Neural progenitor cell (in vitro differentiated cells): ENCODE measurements around the gene PRPH2. TPM values are rescaled to one million over a fixed set of nuclear protein-coding genes. Genes with fewer than 3 reads are reported as not detected.

Source experiments
- DNase-seq: peaks from one replicate; pipeline ENCODE4 v3.0.0-alpha.2; 2016; ENCODE audit warnings: low spot score
- H2AFZ ChIP-seq: fragments of 200-600 bp; sonication (generic); replicated peaks from 2 replicates; pipeline ENCODE4 v1.6.1; 2016; ENCODE audit warnings: antibody characterized with exemption
- H3F3A ChIP-seq: fragments of 200-600 bp; sonication (generic); 2 replicates; pipeline ENCODE4 v1.6.1; 2016; ENCODE audit warnings: antibody characterized with exemption, low read depth
- H3K27ac ChIP-seq: fragments of 200-600 bp; sonication (generic); 2 replicates; pipeline ENCODE4 v1.5.1; 2016; ENCODE audit warnings: mild to moderate bottlenecking
- H3K27me3 ChIP-seq: fragments of 200-600 bp; sonication (generic); 2 replicates; pipeline ENCODE4 v1.6.1; 2016; ENCODE audit warnings: mild to moderate bottlenecking, moderate library complexity
- H3K36me3 ChIP-seq: fragments of 200-600 bp; sonication (generic); 2 replicates; pipeline ENCODE4 v1.5.1; 2016
- H3K4me1 ChIP-seq: fragments of 200-600 bp; sonication (generic); 2 replicates; pipeline ENCODE4 v1.6.1; 2016; ENCODE audit warnings: mixed run types
- H3K4me2 ChIP-seq: fragments of 200-600 bp; sonication (generic); 2 replicates; pipeline ENCODE4 v1.6.1; 2016
- H3K4me3 ChIP-seq: fragments of 200-600 bp; sonication (generic); 2 replicates; pipeline ENCODE4 v1.5.1; 2016
- H3K79me2 ChIP-seq: fragments of 200-600 bp; sonication (generic); 2 replicates; pipeline ENCODE4 v1.6.1; 2016; ENCODE audit warnings: low read depth
- H3K9ac ChIP-seq: fragments of 200-600 bp; sonication (generic); 2 replicates; pipeline ENCODE4 v1.6.1; 2016
- H3K9me3 ChIP-seq: fragments of 200-600 bp; sonication (generic); 2 replicates; pipeline ENCODE4 v1.5.1; 2016; ENCODE audit warnings: low read depth
- H4K20me1 ChIP-seq: fragments of 200-600 bp; sonication (generic); 2 replicates; pipeline ENCODE4 v1.6.1; 2016; ENCODE audit warnings: low read depth
- H3K27ac Mint-ChIP-seq: 3 replicates; pipeline ENCODE4 v1.8.0; 2021; ENCODE audit warnings: mixed read lengths
- H3K27me3 Mint-ChIP-seq: 2 replicates; pipeline ENCODE4 v1.8.0; 2022; ENCODE audit warnings: low read depth, mild to moderate bottlenecking, inconsistent platforms, moderate library complexity, mixed read lengths; ENCODE audit not compliant: insufficient read depth
- H3K36me3 Mint-ChIP-seq: 3 replicates; pipeline ENCODE4 v1.8.0; 2021; ENCODE audit warnings: mixed read lengths
- H3K4me1 Mint-ChIP-seq: 3 replicates; pipeline ENCODE4 v1.8.0; 2021; ENCODE audit warnings: mixed read lengths
- H3K4me3 Mint-ChIP-seq: 3 replicates; pipeline ENCODE4 v1.8.0; 2021; ENCODE audit warnings: mild to moderate bottlenecking, moderate library complexity, mixed read lengths
- H3K9me3 Mint-ChIP-seq: 3 replicates; pipeline ENCODE4 v1.8.0; 2020; ENCODE audit warnings: mixed read lengths
- CTCF ChIP-seq: fragments of 200-600 bp; sonication (generic); IDR thresholded peaks from 2 replicates; pipeline ENCODE4 v1.5.1; 2017; ENCODE audit warnings: antibody characterized with exemption, mild to moderate bottlenecking
- EZH2 ChIP-seq: fragments of 200-600 bp; sonication (generic); IDR thresholded peaks from 2 replicates; pipeline ENCODE4 v1.6.1; 2017; ENCODE audit warnings: antibody characterized with exemption, mild to moderate bottlenecking, moderate library complexity
- EZH2phosphoT487 ChIP-seq: fragments of 200-600 bp; sonication (generic); IDR thresholded peaks from 2 replicates; pipeline ENCODE4 v1.6.1; 2017; ENCODE audit warnings: antibody characterized with exemption
- total RNA-seq: library from RNA; depleted of rRNA; stranded (reverse); fragments of >200 nt; gene quantifications from 2 replicates; pipeline ENCODE4 v1.2.3, GENCODE V29; 2015; ENCODE audit warnings: low replicate concordance

Gene PRPH2
- total RNA-seq, 1 donor from 2014 or later: not detected

GRCh38 chr6:42726026-42726425 lies 3.6 kb upstream of the PRPH2 start:
- no peak overlapping the region for H3K4me3 Mint-ChIP-seq
- Histone ChIP-seq H3K9ac (no peak overlapping the region), H4K20me1 (no peaks in the 10 kb centered on the region), H3K79me2 (no peaks in the 10 kb centered on the region), H3K4me2 (no peak overlapping the region), H3K9me3 (no peaks in the 10 kb centered on the region), H3K27ac (no peak overlapping the region), H3K4me3 (no peak overlapping the region), H3K27me3 (no peaks in the 10 kb centered on the region), H2AFZ (no peak overlapping the region), H3F3A (no peaks in the 10 kb centered on the region), H3K36me3 (no peaks in the 10 kb centered on the region), H3K4me1 (no peaks in the 10 kb centered on the region)
- peaks cover 8% of the 10 kb centered on the region for H3K27me3 Mint-ChIP-seq
- DNase-seq: no peak
- no peaks in the 10 kb centered on the region for H3K36me3 Mint-ChIP-seq
- H3K27ac Mint-ChIP-seq: no peak overlapping the region
- H3K4me1 Mint-ChIP-seq: peaks cover 2% of the 10 kb centered on the region
- no peaks in the 10 kb centered on the region for H3K9me3 Mint-ChIP-seq
- TF ChIP-seq EZH2 (no peak), EZH2phosphoT487 (no peak), CTCF (no peak)

GRCh38 chr6:42724825-42725224 lies 2.4 kb upstream of the PRPH2 start:
- TF ChIP-seq EZH2phosphoT487 (no peak), EZH2 (no peak), CTCF (no peak)

GRCh38 chr6:42720739-42721138 lies 1.7 kb downstream of the PRPH2 start:
- H3K9ac ChIP-seq: no peak overlapping the region
- H2AFZ ChIP-seq: no peak overlapping the region

More at GRCh38 chr6:42724825-42725224, 2.4 kb upstream of the PRPH2 start:
- Histone ChIP-seq H3K4me1 (no peaks in the 10 kb centered on the region), H3F3A (no peaks in the 10 kb centered on the region), H3K36me3 (no peaks in the 10 kb centered on the region), H3K79me2 (no peaks in the 10 kb centered on the region), H3K4me2 (no peak overlapping the region), H3K27me3 (no peaks in the 10 kb centered on the region), H3K9ac (no peak overlapping the region), H2AFZ (no peak overlapping the region), H3K9me3 (no peaks in the 10 kb centered on the region), H4K20me1 (no peaks in the 10 kb centered on the region), H3K4me3 (no peak overlapping the region), H3K27ac (no peak overlapping the region)
- Mint-ChIP-seq H3K4me1 (peaks cover 2% of the 10 kb centered on the region), H3K9me3 (no peaks in the 10 kb centered on the region), H3K27me3 (peaks cover 8% of the 10 kb centered on the region), H3K4me3 (no peak overlapping the region), H3K36me3 (no peaks in the 10 kb centered on the region), H3K27ac (no peak overlapping the region)
- DNase-seq: no peak

More at GRCh38 chr6:42720739-42721138, 1.7 kb downstream of the PRPH2 start:
- Histone ChIP-seq H3K36me3 (no peaks in the 10 kb centered on the region), H3K4me1 (no peaks in the 10 kb centered on the region), H3K27ac (no peak overlapping the region), H3K4me3 (no peak overlapping the region), H3K4me2 (no peak overlapping the region), H3K27me3 (no peaks in the 10 kb centered on the region), H3K9me3 (no peaks in the 10 kb centered on the region), H4K20me1 (no peaks in the 10 kb centered on the region), H3K79me2 (no peaks in the 10 kb centered on the region), H3F3A (no peaks in the 10 kb centered on the region)
- DNase-seq: no peak
- no peaks in the 10 kb centered on the region for H3K9me3 Mint-ChIP-seq
- no peaks in the 10 kb centered on the region for H3K4me1 Mint-ChIP-seq
- no peak overlapping the region for H3K27ac Mint-ChIP-seq
- H3K4me3 Mint-ChIP-seq: no peak overlapping the region
- no peaks in the 10 kb centered on the region for H3K36me3 Mint-ChIP-seq
- TF ChIP-seq CTCF: no peak
- TF ChIP-seq EZH2phosphoT487: no peak
- no peak for TF ChIP-seq EZH2
- H3K27me3 Mint-ChIP-seq: peaks cover 7% of the 10 kb centered on the region
